ENCODE data around the gene CNGA2.

DNA sequence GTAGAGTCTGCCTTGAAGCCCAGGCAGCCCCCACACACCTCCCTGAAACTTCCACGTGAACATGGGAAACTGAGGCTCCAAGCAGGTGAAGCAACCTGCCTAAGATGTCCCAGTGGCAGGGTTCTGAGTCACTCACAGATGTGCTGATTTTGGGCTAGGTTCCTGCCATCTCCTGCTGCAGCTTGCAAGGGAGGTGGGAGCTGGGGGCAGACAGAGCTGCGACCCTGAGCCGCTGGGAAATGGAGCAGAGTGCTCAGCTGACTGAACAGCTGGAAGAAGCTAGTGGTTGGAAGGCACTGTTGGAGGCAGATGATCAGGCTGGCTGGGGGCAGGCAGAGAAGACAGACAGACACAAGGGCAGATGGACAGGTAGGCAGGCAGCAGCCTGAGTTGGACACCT, 22.3 kb upstream of the CNGA2 start:
- TF ChIP-seq, protein P1, sequence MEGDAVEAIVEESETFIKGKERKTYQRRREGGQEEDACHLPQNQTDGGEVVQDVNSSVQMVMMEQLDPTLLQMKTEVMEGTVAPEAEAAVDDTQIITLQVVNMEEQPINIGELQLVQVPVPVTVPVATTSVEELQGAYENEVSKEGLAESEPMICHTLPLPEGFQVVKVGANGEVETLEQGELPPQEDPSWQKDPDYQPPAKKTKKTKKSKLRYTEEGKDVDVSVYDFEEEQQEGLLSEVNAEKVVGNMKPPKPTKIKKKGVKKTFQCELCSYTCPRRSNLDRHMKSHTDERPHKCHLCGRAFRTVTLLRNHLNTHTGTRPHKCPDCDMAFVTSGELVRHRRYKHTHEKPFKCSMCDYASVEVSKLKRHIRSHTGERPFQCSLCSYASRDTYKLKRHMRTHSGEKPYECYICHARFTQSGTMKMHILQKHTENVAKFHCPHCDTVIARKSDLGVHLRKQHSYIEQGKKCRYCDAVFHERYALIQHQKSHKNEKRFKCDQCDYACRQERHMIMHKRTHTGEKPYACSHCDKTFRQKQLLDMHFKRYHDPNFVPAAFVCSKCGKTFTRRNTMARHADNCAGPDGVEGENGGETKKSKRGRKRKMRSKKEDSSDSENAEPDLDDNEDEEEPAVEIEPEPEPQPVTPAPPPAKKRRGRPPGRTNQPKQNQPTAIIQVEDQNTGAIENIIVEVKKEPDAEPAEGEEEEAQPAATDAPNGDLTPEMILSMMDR (IDR thresholded peaks at IDR 0.05; ENCODE audit: poor library complexity): no peak
- TF ChIP-seq EZH2 (IDR thresholded peaks at IDR 0.05; ENCODE audit: borderline replicate concordance): no peak
